Keratinocyte (primary cell): ENCODE results near the gene SLC51A.

Experiments used
- CTCF ChIP-seq, 3 experiments: IDR thresholded peaks in 1 of 3; conservative IDR thresholded peaks in 1 of 3; optimal IDR thresholded peaks in 1 of 3; 2 replicates in 2 of 3; 3 replicates in 1 of 3; pipeline versions ENCODE3 to v1.5.1; 2011; ENCODE audit warnings: low read length in 3 of 3, mild to moderate bottlenecking in 3 of 3, moderate library complexity in 2 of 3, control low read depth in 1 of 3, inconsistent platforms in 1 of 3; ENCODE audit not compliant: insufficient read depth in 2 of 3; ENCODE audit errors: extremely low read depth in 1 of 3
- EZH2 ChIP-seq: IDR thresholded peaks from one replicate; pipeline ENCODE4 v1.6.1; 2012; ENCODE audit warnings: inconsistent platforms, mild to moderate bottlenecking, low read length, moderate library complexity

- TF ChIP-seq CTCF (optimal IDR thresholded peaks at IDR 0.05 in 1 of 3, IDR thresholded peaks at IDR 0.05 in 1 of 3, conservative IDR thresholded peaks at IDR 0.05 in 1 of 3; ENCODE audit: extremely low read depth in 1 of 3, insufficient read depth in 2 of 3, low read length in 3 of 3) = no peak
- TF ChIP-seq EZH2 = no peak
Observed at GRCh38 chr3:196208942-196209695, 7.2 kb upstream of the SLC51A start.
